Fibroblast of pulmonary artery (primary cell): Measurements from ENCODE around the gene SULT4A1.

ENCODE experiments used
- DNase-seq: peaks from one replicate; pipeline ENCODE4 v3.0.0-alpha.2; 2010; ENCODE audit warnings: low read depth
- H3K4me3 ChIP-seq: replicated peaks from 2 replicates; pipeline ENCODE4 v1.5.1; 2011; ENCODE audit warnings: low read depth, mild to moderate bottlenecking, control low read depth, low read length, moderate library complexity
- TF ChIP-seq, protein P1 (sequence below): IDR thresholded peaks from 2 replicates; pipeline ENCODE4 v1.5.1; 2011; ENCODE audit warnings: mild to moderate bottlenecking, control low read depth, low read length, inconsistent platforms; ENCODE audit errors: missing control alignments

The SULT4A1 gene

DNA sequence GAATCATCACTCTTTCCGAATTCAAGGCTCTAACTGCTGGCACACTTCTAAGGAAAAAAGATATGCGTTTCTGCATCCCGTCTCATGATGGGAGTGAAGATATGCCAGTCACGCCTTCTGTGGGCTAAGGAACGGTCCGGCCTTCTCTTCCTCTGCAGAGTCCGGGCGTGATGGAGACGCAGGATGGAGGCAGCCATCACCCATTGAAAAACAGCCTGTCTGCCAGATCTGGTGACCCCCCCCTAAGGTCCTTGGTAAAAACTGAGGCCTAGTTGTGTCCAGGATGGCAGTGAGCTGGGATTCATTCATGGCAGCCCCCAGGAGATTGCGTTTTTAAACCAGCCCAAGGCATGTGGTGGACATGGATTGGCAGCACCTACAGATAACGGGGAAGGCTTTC lies 43.3 kb downstream of the SULT4A1 start:
- no peak for DNase-seq
- H3K4me3 ChIP-seq: no peak overlapping the region
- TF ChIP-seq, protein P1, sequence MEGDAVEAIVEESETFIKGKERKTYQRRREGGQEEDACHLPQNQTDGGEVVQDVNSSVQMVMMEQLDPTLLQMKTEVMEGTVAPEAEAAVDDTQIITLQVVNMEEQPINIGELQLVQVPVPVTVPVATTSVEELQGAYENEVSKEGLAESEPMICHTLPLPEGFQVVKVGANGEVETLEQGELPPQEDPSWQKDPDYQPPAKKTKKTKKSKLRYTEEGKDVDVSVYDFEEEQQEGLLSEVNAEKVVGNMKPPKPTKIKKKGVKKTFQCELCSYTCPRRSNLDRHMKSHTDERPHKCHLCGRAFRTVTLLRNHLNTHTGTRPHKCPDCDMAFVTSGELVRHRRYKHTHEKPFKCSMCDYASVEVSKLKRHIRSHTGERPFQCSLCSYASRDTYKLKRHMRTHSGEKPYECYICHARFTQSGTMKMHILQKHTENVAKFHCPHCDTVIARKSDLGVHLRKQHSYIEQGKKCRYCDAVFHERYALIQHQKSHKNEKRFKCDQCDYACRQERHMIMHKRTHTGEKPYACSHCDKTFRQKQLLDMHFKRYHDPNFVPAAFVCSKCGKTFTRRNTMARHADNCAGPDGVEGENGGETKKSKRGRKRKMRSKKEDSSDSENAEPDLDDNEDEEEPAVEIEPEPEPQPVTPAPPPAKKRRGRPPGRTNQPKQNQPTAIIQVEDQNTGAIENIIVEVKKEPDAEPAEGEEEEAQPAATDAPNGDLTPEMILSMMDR: no peak

DNA sequence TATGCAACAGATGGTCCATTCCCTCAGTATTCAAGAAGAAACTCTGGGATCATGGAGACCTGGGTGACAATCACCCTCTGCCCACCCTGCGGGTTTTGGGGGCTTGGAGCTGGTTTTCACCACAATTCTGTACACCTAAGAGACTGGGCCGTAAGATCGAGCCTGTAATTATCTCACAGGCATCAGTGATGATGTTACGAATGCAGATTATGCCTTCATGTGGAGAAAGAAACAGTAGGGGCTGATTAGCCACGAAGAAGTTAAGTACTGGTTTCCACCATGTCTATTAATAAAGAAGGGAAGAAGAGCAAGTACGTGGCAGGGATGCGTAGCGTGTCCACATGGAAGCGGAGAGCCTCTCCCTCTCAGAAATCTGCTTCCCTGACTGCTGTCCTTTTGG lies 44.9 kb downstream of the SULT4A1 start:
- DNase-seq: no peak
- H3K4me3 ChIP-seq: no peak overlapping the region
- TF ChIP-seq, protein P1: no peak

DNA sequence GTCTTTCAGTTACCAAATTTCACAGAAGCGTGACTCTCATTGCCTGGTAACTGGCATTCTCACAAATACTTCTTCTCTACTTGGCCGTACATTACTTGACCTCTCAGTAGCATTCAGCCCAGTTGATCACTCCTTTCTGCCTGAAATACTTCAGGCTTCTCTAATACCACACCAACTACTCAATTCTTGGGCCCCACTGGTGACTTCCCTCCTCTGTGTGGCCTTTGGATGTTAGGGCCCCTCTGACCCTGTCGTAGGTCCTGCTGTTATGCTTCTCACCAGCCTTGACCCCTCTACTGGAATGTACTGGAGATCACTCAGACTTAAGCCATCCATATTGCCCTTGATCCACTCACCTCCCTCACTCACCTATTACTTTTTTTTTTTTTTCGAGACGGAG lies 48.0 kb downstream of the SULT4A1 start:
- no peak overlapping the region for H3K4me3 ChIP-seq
- no peak for DNase-seq
- TF ChIP-seq, protein P1: no peak

DNA sequence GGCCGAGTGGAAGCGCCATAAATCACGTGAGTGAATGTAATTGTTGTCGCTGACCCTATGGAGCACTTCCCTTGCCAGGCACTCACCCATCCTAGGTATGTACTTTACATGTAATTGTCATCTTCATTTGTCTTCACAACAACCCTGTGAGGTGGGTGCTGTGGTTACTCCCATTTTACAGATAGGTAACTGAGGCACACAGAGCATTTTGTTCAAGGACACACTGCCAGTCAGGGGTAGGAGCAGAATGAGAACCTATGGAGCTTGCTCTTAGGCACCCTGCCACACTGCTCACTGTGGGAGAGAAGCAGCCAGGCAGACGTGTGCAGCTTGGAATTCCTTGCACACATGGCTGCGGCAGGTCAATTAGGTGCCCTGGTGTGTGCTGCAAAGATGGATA lies 49.4 kb downstream of the SULT4A1 start:
- H3K4me3 ChIP-seq: peak overlapping the region; percentile 88
- TF ChIP-seq, protein P1: no peak
- peak; percentile 3 for DNase-seq

DNA sequence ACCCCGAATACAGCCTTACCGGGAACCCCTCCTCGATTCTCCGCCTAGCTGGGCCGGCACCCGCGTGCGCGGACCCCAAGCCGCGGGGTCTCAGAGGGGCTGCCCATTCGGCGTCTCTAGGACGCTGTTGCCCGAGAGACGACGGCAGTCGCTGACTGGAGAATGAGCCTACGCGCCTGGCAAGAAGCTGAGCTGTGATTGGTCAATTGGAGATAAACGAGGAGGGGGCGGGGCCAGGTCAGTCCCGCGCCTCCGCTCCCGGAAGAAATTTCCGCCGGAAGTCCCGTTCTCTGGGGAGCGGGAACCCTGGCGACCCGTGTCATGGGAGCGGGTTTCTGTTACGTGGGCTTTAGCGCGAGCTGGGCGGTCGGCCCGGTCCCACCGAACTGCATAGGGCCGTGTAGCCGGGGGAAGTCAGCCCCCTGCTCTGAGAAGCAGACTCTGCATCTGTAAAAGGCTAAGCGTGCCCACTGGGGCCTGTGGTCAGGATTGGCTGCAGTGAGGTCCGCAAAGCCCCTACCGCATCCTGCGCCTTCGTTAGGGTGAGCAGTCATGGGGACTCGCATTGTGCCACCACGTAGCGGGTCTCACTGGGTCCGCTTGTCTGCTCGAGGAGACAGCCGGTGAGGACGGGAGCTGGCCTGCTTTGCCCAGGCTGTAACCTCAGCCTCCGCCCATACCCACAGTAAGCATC lies 50.0 kb downstream of the SULT4A1 start, which contains the start of gene EFCAB6:
Gene EFCAB6, minus strand, starts transcription at position 157 of the 694 bp plus-strand sequence. CDS start 29,987 bp downstream, outside the sequence.
- H3K4me3 ChIP-seq: peak within 1 kb of the TSS; percentile 88
- DNase-seq: peak; percentile 94
- TF ChIP-seq, protein P1: no peak

DNA sequence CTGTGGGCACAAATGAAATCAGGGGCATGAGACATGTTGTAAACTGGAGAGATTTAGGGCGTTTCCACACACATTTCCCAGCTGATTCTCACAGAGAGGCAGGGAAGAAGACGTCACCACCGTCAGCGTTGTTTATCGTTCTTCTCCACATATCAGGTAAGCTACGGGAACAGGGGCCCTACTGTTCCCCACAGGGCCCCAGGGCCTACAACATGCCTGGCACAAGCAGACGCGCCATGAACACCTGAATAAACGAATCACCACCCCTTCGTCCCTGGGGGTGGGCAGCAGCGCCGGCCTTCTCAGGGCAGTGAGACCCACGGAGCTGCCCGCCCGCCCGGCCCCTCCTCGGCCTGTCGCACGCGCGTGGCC lies 50.5 kb downstream of the SULT4A1 start:
- DNase-seq: peak; percentile 60

More for the DNA sequence above, 50.5 kb downstream of the SULT4A1 start:
- TF ChIP-seq, protein P1: no peak
- peak overlapping the region; percentile 88 for H3K4me3 ChIP-seq
